NCI-H187 (cell line): ENCODE measurements around the gene PTPRN2.
"Not testable (repeated sequence)": the region's sequence is repeated elsewhere in the genome, so short reads cannot be mapped to it uniquely, and the experiment has no call there.

Experiments
- DNase-seq, 2 experiments: peaks; one replicate each; lab custom pipeline; 2025; lab: John Stamatoyannopoulos, UW

Gene PTPRN2

GRCh38 chr7:158050441-158050977, 537.1 kb downstream of the PTPRN2 start:
- no peak for DNase-seq

- no peak for DNase-seq
These were observed 538.4 kb downstream of the PTPRN2 start for GRCh38 chr7:158049271-158049670.

GRCh38 chr7:158048569-158048968, 539.1 kb downstream of the PTPRN2 start:
- DNase-seq, result no peak

GRCh38 chr7:158047391-158048059, 540.1 kb downstream of the PTPRN2 start:
- no peak for DNase-seq

- not testable (repeated sequence) for DNase-seq
These were observed 541.4 kb downstream of the PTPRN2 start for GRCh38 chr7:158046246-158046645.

- DNase-seq, result no peak
These were observed 543.2 kb downstream of the PTPRN2 start for GRCh38 chr7:158044482-158044823.

GRCh38 chr7:158043551-158044481, 543.8 kb downstream of the PTPRN2 start:
- DNase-seq, result no peak

- no peak for DNase-seq
These were observed 545.3 kb downstream of the PTPRN2 start for GRCh38 chr7:158042156-158042880.

GRCh38 chr7:158040199-158040598, 547.4 kb downstream of the PTPRN2 start:
- DNase-seq, result no peak

- DNase-seq, result no peak
These were observed 548.4 kb downstream of the PTPRN2 start for GRCh38 chr7:158039270-158039669.

GRCh38 chr7:158037211-158037610, 550.4 kb downstream of the PTPRN2 start:
- DNase-seq, result no peak

GRCh38 chr7:158035343-158035742, 552.3 kb downstream of the PTPRN2 start:
- no peak for DNase-seq

GRCh38 chr7:158034571-158034970, 553.1 kb downstream of the PTPRN2 start:
- DNase-seq, result no peak

GRCh38 chr7:158033925-158034324, 553.7 kb downstream of the PTPRN2 start:
- DNase-seq, result not testable (repeated sequence)

- no peak for DNase-seq
These were observed 554.4 kb downstream of the PTPRN2 start for GRCh38 chr7:158033196-158033595.

GRCh38 chr7:158032561-158033115, 555.0 kb downstream of the PTPRN2 start:
- no peak for DNase-seq

GRCh38 chr7:158031867-158032308, 555.7 kb downstream of the PTPRN2 start:
- no peak for DNase-seq

- DNase-seq, result no peak
These were observed 557.1 kb downstream of the PTPRN2 start for GRCh38 chr7:158030566-158030965.

- no peak for DNase-seq
These were observed 557.6 kb downstream of the PTPRN2 start for GRCh38 chr7:158030071-158030470.

GRCh38 chr7:158029509-158029908, 558.1 kb downstream of the PTPRN2 start:
- DNase-seq, result no peak

- DNase-seq, result no peak
These were observed 558.7 kb downstream of the PTPRN2 start for GRCh38 chr7:158028971-158029370.
